ENCODE measurements around the gene MYO1D.

DNA sequence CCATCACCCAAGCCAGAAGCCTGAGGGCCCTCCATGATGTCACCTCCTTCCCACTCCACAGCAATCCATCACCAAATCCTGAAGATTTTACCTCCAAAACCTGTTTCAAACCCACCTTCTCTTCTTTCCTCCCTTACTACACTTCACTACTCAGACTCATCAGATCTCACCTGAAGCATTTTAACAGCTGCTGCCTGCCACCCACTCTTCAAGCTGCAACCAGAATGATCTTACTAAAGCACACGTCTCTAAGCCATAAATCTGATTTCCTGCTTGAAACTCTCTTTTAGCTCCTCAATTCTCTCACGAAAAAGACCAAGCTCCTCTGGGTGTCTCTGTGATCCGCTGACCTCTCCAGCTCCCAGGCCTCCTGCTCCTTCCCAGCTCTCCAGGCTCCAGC is 343.6 kb downstream of the MYO1D start:
- TF ChIP-seq, protein P1, sequence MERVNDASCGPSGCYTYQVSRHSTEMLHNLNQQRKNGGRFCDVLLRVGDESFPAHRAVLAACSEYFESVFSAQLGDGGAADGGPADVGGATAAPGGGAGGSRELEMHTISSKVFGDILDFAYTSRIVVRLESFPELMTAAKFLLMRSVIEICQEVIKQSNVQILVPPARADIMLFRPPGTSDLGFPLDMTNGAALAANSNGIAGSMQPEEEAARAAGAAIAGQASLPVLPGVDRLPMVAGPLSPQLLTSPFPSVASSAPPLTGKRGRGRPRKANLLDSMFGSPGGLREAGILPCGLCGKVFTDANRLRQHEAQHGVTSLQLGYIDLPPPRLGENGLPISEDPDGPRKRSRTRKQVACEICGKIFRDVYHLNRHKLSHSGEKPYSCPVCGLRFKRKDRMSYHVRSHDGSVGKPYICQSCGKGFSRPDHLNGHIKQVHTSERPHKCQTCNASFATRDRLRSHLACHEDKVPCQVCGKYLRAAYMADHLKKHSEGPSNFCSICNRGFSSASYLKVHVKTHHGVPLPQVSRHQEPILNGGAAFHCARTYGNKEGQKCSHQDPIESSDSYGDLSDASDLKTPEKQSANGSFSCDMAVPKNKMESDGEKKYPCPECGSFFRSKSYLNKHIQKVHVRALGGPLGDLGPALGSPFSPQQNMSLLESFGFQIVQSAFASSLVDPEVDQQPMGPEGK (CRISPR knock-in tag; IDR thresholded peaks at IDR 0.05; ENCODE audit: borderline replicate concordance), result no peak
- TF ChIP-seq, protein P2, sequence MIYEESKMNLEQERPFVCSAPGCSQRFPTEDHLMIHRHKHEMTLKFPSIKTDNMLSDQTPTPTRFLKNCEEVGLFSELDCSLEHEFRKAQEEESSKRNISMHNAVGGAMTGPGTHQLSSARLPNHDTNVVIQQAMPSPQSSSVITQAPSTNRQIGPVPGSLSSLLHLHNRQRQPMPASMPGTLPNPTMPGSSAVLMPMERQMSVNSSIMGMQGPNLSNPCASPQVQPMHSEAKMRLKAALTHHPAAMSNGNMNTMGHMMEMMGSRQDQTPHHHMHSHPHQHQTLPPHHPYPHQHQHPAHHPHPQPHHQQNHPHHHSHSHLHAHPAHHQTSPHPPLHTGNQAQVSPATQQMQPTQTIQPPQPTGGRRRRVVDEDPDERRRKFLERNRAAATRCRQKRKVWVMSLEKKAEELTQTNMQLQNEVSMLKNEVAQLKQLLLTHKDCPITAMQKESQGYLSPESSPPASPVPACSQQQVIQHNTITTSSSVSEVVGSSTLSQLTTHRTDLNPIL (CRISPR knock-in tag; IDR thresholded peaks at IDR 0.05; ENCODE audit: low read depth), result no peak
- TF ChIP-seq RARB (CRISPR knock-in tag; IDR thresholded peaks at IDR 0.05) (no peak), TOX (CRISPR knock-in tag; IDR thresholded peaks at IDR 0.05; ENCODE audit: borderline replicate concordance) (no peak), ZFP30 (CRISPR knock-in tag; IDR thresholded peaks at IDR 0.05) (no peak), BACH2 (CRISPR knock-in tag; IDR thresholded peaks at IDR 0.05; ENCODE audit: borderline replicate concordance) (no peak), PPARA (CRISPR knock-in tag; IDR thresholded peaks at IDR 0.05; ENCODE audit: borderline replicate concordance) (no peak), ZC3H10 (CRISPR knock-in tag; IDR thresholded peaks at IDR 0.05) (no peak), ZFP3 (CRISPR knock-in tag; IDR thresholded peaks at IDR 0.05) (no peak), ISL1 (CRISPR knock-in tag; IDR thresholded peaks at IDR 0.05) (no peak), ZNF8 (CRISPR knock-in tag; IDR thresholded peaks at IDR 0.05) (no peak), ZNF565 (CRISPR knock-in tag; conservative IDR thresholded peaks at IDR 0.05; ENCODE audit: low read depth) (no peak), ESRRG (CRISPR knock-in tag; IDR thresholded peaks at IDR 0.05) (no peak)
- TF ChIP-seq, protein P3, sequence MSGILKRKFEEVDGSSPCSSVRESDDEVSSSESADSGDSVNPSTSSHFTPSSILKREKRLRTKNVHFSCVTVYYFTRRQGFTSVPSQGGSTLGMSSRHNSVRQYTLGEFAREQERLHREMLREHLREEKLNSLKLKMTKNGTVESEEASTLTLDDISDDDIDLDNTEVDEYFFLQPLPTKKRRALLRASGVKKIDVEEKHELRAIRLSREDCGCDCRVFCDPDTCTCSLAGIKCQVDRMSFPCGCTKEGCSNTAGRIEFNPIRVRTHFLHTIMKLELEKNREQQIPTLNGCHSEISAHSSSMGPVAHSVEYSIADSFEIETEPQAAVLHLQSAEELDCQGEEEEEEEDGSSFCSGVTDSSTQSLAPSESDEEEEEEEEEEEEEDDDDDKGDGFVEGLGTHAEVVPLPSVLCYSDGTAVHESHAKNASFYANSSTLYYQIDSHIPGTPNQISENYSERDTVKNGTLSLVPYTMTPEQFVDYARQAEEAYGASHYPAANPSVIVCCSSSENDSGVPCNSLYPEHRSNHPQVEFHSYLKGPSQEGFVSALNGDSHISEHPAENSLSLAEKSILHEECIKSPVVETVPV (CRISPR knock-in tag; IDR thresholded peaks at IDR 0.05), result no peak
